BLaER1 treated with 17β-estradiol and CSF1 and Interleukin-3, amounts not matched to agents 10 nM and 100 nM (cell line): ENCODE data around the gene GAL3ST3.
"Not testable (repeated sequence)": the region's sequence is repeated elsewhere in the genome, so short reads cannot be mapped to it uniquely, and the experiment has no call there.

ENCODE experiments used
- H3K27ac ChIP-seq, 11 experiments: shearing (Covaris generic); formaldehyde crosslinking; 2 replicates each; pipeline ENCODE4 v1.8.1; 2022
- H3K27me3 ChIP-seq, 11 experiments: shearing (Covaris generic); formaldehyde crosslinking; 2 replicates each; pipeline ENCODE4 v1.8.1; 2022
- H3K36me3 ChIP-seq, 11 experiments: shearing (Covaris generic); formaldehyde crosslinking; 2 replicates each; pipeline ENCODE4 v1.8.1; 2022
- H3K4me1 ChIP-seq, 10 experiments: shearing (Covaris generic); formaldehyde crosslinking; 2 replicates each; pipeline ENCODE4 v1.8.1; 2022
- H3K4me2 ChIP-seq, 11 experiments: shearing (Covaris generic); formaldehyde crosslinking; 2 replicates each; pipeline ENCODE4 v1.8.1; 2022
- H3K4me3 ChIP-seq, 10 experiments: shearing (Covaris generic); formaldehyde crosslinking; 2 replicates each; pipeline ENCODE4 v1.8.1; 2022
- H3K9ac ChIP-seq, 11 experiments: shearing (Covaris generic); formaldehyde crosslinking; 2 replicates each; pipeline ENCODE4 v1.8.1; 2022
- H3K9me3 ChIP-seq, 11 experiments: shearing (Covaris generic); formaldehyde crosslinking; replicated peaks in 1 of 11; 2 replicates each; pipeline ENCODE4 v1.8.1; 2022
- H4K20me1 ChIP-seq, 11 experiments: shearing (Covaris generic); formaldehyde crosslinking; 2 replicates each; pipeline ENCODE4 v1.8.1; 2022
- Cebpa-rat ChIP-seq, 11 experiments: shearing (Covaris generic); IDR thresholded peaks; 2 replicates each; pipeline ENCODE4 v1.8.1; 2022

Gene GAL3ST3

DNA sequence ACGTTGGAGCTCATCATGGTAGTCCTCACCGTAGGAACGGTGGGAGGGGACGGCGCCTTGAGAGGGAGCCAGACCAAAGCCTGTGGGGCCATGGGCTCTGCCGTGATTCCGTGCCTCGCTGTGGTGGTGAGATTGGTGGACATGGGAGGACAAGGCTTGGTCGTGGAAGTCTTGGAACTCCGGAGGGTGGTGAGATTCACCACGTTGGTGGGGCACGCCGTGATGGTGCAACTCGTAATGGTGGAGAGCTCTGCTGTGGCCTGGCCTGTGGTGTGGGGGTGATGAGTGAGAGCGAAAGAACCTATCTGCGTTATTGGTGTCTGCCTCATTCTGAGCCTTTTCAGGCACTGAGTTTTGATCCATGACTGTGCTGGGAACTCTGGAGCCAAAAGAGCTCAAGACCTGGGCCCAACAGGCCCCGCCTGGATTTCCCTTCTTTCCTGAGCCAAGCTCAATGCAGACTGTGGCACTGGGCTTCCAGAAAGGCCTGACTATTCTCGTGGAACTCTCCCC, 22.9 kb downstream of the GAL3ST3 start, which contains the start of gene CATSPER1:
Gene CATSPER1 (minus strand): TSS at position 463 of the 513 bp plus-strand sequence. CDS start 100 bp downstream, at position 363.
- H3K27me3 ChIP-seq: peaks cover 0 to 7% (median 0%) of the 10 kb centered on the region in 11 experiments; a peak in 2 of 22 replicates
- H3K36me3 ChIP-seq: no peaks in the 10 kb centered on the region
- peaks cover 8 to 18% (median 13%) of the 10 kb centered on the region in 10 experiments for H3K4me1 ChIP-seq
- H3K4me3 ChIP-seq: no peak within 1 kb of the TSS
- no peak for TF ChIP-seq Cebpa-rat (IDR thresholded peaks at IDR 0.05)
- no peak within 1 kb of the TSS for H3K27ac ChIP-seq
- no peak within 1 kb of the TSS for H3K9ac ChIP-seq
- H3K9me3 ChIP-seq: no peaks in the 10 kb centered on the region
- H3K4me2 ChIP-seq: no peak within 1 kb of the TSS
- H4K20me1 ChIP-seq: no peaks in the 10 kb centered on the region

DNA sequence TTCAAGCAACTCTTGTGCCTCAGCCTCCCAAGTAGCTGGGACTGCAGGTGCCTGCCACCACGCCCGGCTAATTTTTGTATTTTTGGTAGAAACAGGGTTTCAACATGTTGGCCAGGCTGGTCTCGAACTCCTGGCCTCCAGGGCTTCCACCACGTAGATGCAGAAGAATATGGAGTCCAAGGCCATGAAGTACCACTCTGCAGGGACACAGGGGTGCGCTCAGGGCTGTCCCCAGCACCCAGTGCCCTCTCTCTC, 25.8 kb downstream of the GAL3ST3 start:
- H3K9ac ChIP-seq: 0 out of 22 replicates have a peak overlapping the region, but pooled peaks of 2 of the 11 experiments have one; percentile 7 to 41
- not testable (repeated sequence) for H3K4me3 ChIP-seq, H4K20me1 ChIP-seq, H3K27ac ChIP-seq, H3K27me3 ChIP-seq, H3K9me3 ChIP-seq, H3K36me3 ChIP-seq
- 0 out of 22 replicates have a peak overlapping the region, but pooled peaks of 1 of the 11 experiments have one; percentile 95 for H3K4me2 ChIP-seq
- peaks cover 21 to 36% (median 28%) of the 10 kb centered on the region in 10 experiments for H3K4me1 ChIP-seq

DNA sequence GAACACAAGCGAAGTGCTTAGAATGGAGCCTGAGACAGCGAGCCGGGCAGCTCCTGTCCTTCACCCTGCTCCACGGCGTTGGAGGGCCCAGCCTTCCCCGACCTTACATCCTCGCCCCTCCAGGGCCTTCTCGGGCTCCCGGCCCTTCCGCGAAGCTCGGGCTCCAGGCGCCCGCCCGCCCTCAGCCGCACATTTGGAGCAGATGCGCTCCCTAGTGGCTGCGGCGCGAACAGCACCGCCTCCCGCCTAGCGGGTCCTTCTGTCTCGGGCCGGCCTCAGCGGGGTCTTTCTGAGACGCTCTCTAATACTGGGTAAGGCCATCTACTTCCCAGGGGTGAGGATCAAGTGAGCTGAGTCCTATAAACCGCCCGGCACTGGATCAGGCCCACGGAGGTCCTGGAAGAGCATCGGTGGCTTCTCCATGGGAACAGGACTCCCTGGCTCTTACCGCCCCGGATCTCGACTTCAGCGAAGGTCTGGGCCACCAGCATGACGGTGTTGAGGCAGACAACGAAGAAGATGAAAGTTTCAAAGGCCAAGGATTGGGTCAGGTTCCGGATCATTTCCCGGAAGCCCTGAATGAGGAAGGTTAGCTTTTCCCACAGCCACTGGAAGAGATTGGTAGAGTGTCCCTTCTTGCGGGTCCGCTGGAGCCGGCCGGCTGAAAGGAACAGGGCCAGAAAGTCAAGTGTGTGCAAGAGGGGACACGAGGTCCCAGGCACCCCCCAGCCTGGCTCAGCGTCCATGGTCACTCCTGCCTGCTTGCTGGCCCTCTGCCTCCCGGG, 26.4 kb downstream of the GAL3ST3 start:
- Histone ChIP-seq H3K4me2 (peak overlapping the region; percentile 49 to 99 (median 95); a peak in 20 of 22 replicates), H3K9ac (peak overlapping the region in 9 of 11 experiments; percentile 5 to 47 (median 39); a peak in 10 of 22 replicates), H3K27ac (peak overlapping the region in 2 of 11 experiments; percentile 42 to 45; a peak in 2 of 22 replicates), H3K36me3 (no peaks in the 10 kb centered on the region), H3K9me3 (no peaks in the 10 kb centered on the region), H3K4me1 (peaks cover 21 to 36% (median 28%) of the 10 kb centered on the region in 10 experiments), H3K4me3 (no peak overlapping the region), H4K20me1 (no peaks in the 10 kb centered on the region), H3K27me3 (peaks cover 0 to 7% (median 0%) of the 10 kb centered on the region in 11 experiments; a peak in 2 of 22 replicates)
- TF ChIP-seq Cebpa-rat (IDR thresholded peaks at IDR 0.05): no peak

DNA sequence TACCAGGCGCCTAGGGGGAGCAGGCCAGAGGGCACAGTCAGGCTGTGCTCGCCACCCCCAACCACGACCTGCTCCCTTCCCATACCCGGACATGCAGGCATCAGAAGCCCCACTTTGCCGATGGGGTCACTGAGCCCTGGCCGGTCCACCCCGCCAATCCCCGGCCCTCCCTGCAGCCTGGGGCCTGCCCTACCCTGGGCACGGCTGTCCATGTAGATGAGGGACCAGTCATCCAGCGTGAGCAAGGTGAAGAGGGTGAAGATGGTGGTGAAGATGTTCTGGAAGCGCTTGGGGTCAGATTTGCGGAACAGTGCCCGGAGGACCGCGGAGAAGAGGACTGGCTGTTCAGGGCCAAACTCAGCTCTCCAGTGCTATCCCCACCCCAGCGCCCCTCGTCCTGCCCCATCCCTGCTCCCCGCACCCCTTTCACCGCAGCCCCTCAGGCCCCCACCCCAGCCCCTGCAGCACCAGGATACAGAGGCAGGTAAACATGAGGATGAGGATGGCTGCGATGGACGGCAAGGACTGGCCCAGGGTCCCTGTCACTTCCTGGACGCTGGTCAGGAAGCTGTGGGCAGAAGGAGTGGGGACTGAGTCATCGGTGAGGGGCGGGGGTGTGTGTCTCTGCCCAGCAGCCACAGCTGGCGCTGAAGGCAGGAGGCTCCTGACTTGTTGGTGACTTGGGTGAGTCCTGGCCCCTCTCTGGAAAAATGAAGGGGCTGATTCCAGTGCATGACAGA, 28.2 kb downstream of the GAL3ST3 start:
- H4K20me1 ChIP-seq: no peaks in the 10 kb centered on the region
- H3K4me2 ChIP-seq: peak overlapping the region; percentile 71 to 99 (median 95)
- H3K36me3 ChIP-seq: no peaks in the 10 kb centered on the region
- peaks cover 29 to 40% (median 36%) of the 10 kb centered on the region in 10 experiments for H3K4me1 ChIP-seq
- H3K4me3 ChIP-seq: peak overlapping the region in 6 of 10 experiments; percentile 11 to 49 (median 30); a peak in 9 of 20 replicates
- peaks cover 0 to 7% (median 0%) of the 10 kb centered on the region in 11 experiments; a peak in 2 of 22 replicates for H3K27me3 ChIP-seq
- H3K27ac ChIP-seq: peak overlapping the region in 10 of 11 experiments; percentile 12 to 77 (median 58); a peak in 16 of 22 replicates
- H3K9me3 ChIP-seq: no peaks in the 10 kb centered on the region
- no peak for TF ChIP-seq Cebpa-rat (IDR thresholded peaks at IDR 0.05)
- peak overlapping the region; percentile 38 to 71 (median 50); a peak in 19 of 22 replicates for H3K9ac ChIP-seq

DNA sequence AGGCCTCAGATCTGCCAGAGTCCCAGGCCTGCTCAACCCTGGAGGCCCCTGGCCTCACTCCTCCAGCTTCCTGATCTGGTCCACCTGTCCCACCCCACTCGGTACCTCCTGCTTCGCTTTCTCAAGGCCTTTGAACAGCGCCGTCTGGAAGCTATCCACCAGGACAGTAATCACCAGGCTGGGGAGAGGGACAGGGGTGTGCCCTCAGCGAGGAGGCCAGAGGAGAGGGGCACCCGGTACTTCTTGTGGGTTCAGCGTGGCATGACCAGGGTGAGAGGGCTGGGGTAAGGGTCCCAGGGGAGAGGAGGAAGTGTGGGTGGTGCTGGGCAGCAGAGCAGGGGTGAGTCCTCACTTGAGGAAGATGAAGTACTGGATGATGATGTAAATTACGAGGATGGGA, 28.7 kb downstream of the GAL3ST3 start:
- Histone ChIP-seq H3K4me3 (peak overlapping the region in 4 of 10 experiments; percentile 23 to 49 (median 36); a peak in 6 of 20 replicates), H3K27me3 (peaks cover 0 to 7% (median 0%) of the 10 kb centered on the region in 11 experiments; a peak in 2 of 22 replicates), H3K4me1 (peaks cover 29 to 46% (median 42%) of the 10 kb centered on the region in 10 experiments), H3K9ac (peak overlapping the region in 10 of 11 experiments; percentile 25 to 65 (median 50); a peak in 15 of 22 replicates), H3K4me2 (peak overlapping the region; percentile 71 to 99 (median 95)), H3K9me3 (no peaks in the 10 kb centered on the region), H3K36me3 (no peaks in the 10 kb centered on the region), H3K27ac (peak overlapping the region in 10 of 11 experiments; percentile 2 to 77 (median 56); a peak in 15 of 22 replicates), H4K20me1 (peaks cover 0 to under 1% (median 0%) of the 10 kb centered on the region in 11 experiments; a peak in 1 of 22 replicates)
- TF ChIP-seq Cebpa-rat (IDR thresholded peaks at IDR 0.05): no peak

DNA sequence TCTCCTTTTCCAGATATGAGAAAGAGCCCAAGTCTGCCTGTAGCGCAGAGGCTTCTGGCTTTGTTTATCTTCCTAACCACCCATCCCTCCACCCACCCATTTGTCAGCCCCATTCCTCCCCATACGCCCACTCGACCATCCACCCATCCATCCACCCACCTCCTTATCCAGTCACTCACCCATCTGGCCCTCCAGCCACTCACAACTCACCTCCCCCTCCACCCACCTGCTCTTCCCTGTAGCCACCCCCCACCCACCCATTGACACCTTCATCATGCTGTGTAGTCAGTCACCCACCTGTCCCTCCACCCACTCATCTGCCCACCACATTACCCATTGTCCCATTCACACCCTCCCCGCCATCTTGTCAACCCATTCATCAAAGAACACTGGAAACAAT, 31.6 kb downstream of the GAL3ST3 start:
- Histone ChIP-seq H3K27me3 (peaks cover 0 to under 1% (median under 1%) of the 10 kb centered on the region in 11 experiments; a peak in 7 of 22 replicates), H3K9ac (no peak overlapping the region), H3K4me3 (no peak overlapping the region), H3K4me1 (peaks cover 31 to 64% (median 53%) of the 10 kb centered on the region in 10 experiments), H3K27ac (no peak overlapping the region), H4K20me1 (peaks cover 0 to 7% (median 0%) of the 10 kb centered on the region in 11 experiments; a peak in 1 of 22 replicates), H3K9me3 (no peaks in the 10 kb centered on the region), H3K36me3 (no peaks in the 10 kb centered on the region), H3K4me2 (no peak overlapping the region)
- TF ChIP-seq Cebpa-rat (IDR thresholded peaks at IDR 0.05): no peak

DNA sequence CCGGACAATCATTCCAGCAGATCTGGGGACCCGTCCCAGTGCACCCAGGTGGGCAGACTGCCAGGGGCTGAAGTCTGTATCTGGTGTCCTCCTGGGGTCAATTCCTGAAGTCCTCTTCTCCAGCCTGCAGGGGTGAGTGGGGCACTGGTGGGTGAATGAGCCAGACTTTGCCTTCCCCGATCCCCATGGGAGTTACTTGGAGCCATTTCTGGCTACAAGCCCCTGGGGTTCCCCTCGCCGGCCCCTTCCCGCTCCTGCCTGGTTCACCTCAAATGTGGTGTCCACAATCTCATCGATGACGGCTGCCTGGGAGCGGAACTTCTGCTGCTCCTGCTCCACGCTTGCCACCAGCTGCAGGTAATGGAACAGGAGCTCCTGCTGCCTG, 32.2 kb downstream of the GAL3ST3 start:
- H3K4me2 ChIP-seq: peak overlapping the region in 8 of 11 experiments; percentile 24 to 62 (median 40); a peak in 10 of 22 replicates
- peaks cover 4 to 6% (median 6%) of the 10 kb centered on the region in 11 experiments for H3K27me3 ChIP-seq
- H3K9me3 ChIP-seq: no peaks in the 10 kb centered on the region
- H3K4me3 ChIP-seq: no peak overlapping the region
- H4K20me1 ChIP-seq: peaks cover 0 to 7% (median 0%) of the 10 kb centered on the region in 11 experiments; a peak in 1 of 22 replicates
- no peak overlapping the region for H3K9ac ChIP-seq
- no peak for TF ChIP-seq Cebpa-rat (IDR thresholded peaks at IDR 0.05)
- H3K27ac ChIP-seq: no peak overlapping the region
- peaks cover 30 to 62% (median 49%) of the 10 kb centered on the region in 10 experiments for H3K4me1 ChIP-seq
- H3K36me3 ChIP-seq: no peaks in the 10 kb centered on the region

DNA sequence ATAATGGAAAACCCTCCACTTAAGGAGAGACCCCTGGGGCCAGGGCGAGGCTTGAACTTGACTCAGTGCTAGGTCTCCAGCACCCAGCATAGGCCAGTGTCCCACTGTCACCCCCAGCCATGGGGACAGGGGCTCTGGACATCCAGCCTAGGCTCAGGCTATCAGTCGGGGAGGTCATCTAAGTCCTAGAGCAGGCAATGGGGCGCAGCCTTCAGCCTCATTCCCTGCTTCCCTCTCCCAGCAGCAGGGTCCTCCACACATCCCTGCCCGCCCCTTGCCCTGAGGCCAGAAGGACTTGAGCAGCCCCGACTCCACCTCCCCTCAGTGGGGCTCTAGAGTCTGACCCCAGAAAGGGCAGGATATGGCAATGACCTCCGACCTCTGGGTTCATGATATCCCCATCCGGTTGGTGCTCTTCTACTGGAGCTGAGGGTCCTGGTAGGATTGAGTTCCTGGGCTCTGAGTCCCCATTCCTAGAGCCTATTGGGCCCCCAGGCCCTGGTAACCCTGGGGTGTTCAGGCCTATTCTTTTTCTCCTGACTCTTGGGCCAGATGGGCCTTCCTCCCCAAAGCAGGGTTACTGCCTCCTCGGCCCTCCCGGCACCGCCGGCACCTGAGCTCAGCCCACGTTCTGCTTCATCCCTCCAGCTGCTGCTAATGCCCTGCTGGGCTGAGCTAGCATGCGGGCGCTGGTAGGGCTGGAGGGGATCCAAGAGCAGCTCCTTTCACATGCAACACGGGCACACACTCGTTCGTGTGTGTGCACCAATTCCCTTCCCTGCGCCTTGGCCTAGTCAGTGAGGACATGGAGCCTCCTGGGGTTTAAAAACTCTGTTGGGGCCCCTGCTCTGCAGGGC, 32.8 kb downstream of the GAL3ST3 start:
- peaks cover 24 to 60% (median 45%) of the 10 kb centered on the region in 10 experiments for H3K4me1 ChIP-seq
- no peaks in the 10 kb centered on the region for H3K9me3 ChIP-seq
- peak overlapping the region in 9 of 11 experiments; percentile 24 to 62 (median 40); a peak in 11 of 22 replicates for H3K4me2 ChIP-seq
- H3K9ac ChIP-seq: no peak overlapping the region
- no peaks in the 10 kb centered on the region for H3K36me3 ChIP-seq
- no peak overlapping the region for H3K4me3 ChIP-seq
- H3K27ac ChIP-seq: no peak overlapping the region
- TF ChIP-seq Cebpa-rat (IDR thresholded peaks at IDR 0.05): no peak
- peaks cover 0 to 7% (median 0%) of the 10 kb centered on the region in 11 experiments; a peak in 1 of 22 replicates for H4K20me1 ChIP-seq
- peaks cover 9 to 12% (median 12%) of the 10 kb centered on the region in 11 experiments for H3K27me3 ChIP-seq
